HUES6 (cell line): Measurements from ENCODE around the gene LRRC59.
A peak's percentile ranks its signal among the peaks of the same experiment; 100 is the strongest.

Experiments used
- H3K27ac ChIP-seq: 2 replicates; pipeline ENCODE4 v1.7.0; 2013; ENCODE audit warnings: low read depth, mild to moderate bottlenecking, low read length, inconsistent platforms
- H3K27me3 ChIP-seq: 2 replicates; pipeline ENCODE4 v1.6.1; 2013; ENCODE audit warnings: low read length; ENCODE audit not compliant: control insufficient read depth, insufficient read depth
- H3K36me3 ChIP-seq: 2 replicates; pipeline ENCODE4 v1.6.1; 2013; ENCODE audit warnings: low read length; ENCODE audit not compliant: control insufficient read depth, insufficient read depth
- H3K4me1 ChIP-seq: 2 replicates; pipeline ENCODE4 v1.6.1; 2013; ENCODE audit warnings: low read length; ENCODE audit not compliant: control insufficient read depth, insufficient read depth
- H3K4me3 ChIP-seq: 2 replicates; pipeline ENCODE4 v1.5.1; 2013; ENCODE audit warnings: low read depth, low read length
- H3K9ac ChIP-seq: one replicate; pipeline ENCODE4 v1.6.1; 2013; ENCODE audit warnings: mild to moderate bottlenecking, low read length
- H3K9me3 ChIP-seq: 2 replicates; pipeline ENCODE4 v1.6.1; 2013; ENCODE audit warnings: low read depth, low read length; ENCODE audit not compliant: control insufficient read depth, insufficient read depth

The LRRC59 gene

GRCh38 chr17:50397111-50397918 lies at the start of gene LRRC59:
LRRC59 (minus strand) TSS chr17:50397523; CDS start chr17:50397317, 206 bp downstream.
- H3K4me1 ChIP-seq: peaks cover 5% of the 10 kb centered on the region; the same call in 1 of the 2 replicates
- H3K27ac ChIP-seq: peak within 1 kb of the TSS; percentile 49; the same call in 1 of the 2 replicates
- H3K27me3 ChIP-seq: no peaks in the 10 kb centered on the region
- peaks cover 32% of the 10 kb centered on the region for H3K36me3 ChIP-seq
- H3K9ac ChIP-seq: peak within 1 kb of the TSS; percentile 90
- H3K4me3 ChIP-seq: peak within 1 kb of the TSS; percentile 96
- H3K9me3 ChIP-seq: peaks cover 7% of the 10 kb centered on the region; the same call in 1 of the 2 replicates

GRCh38 chr17:50445730-50446325 lies 48.5 kb upstream of the LRRC59 start:
- Histone ChIP-seq H3K36me3 (no peaks in the 10 kb centered on the region), H3K27me3 (no peaks in the 10 kb centered on the region), H3K4me3 (no peak overlapping the region), H3K27ac (no peak overlapping the region), H3K9ac (no peak overlapping the region), H3K9me3 (no peaks in the 10 kb centered on the region), H3K4me1 (no peaks in the 10 kb centered on the region)

DNA sequence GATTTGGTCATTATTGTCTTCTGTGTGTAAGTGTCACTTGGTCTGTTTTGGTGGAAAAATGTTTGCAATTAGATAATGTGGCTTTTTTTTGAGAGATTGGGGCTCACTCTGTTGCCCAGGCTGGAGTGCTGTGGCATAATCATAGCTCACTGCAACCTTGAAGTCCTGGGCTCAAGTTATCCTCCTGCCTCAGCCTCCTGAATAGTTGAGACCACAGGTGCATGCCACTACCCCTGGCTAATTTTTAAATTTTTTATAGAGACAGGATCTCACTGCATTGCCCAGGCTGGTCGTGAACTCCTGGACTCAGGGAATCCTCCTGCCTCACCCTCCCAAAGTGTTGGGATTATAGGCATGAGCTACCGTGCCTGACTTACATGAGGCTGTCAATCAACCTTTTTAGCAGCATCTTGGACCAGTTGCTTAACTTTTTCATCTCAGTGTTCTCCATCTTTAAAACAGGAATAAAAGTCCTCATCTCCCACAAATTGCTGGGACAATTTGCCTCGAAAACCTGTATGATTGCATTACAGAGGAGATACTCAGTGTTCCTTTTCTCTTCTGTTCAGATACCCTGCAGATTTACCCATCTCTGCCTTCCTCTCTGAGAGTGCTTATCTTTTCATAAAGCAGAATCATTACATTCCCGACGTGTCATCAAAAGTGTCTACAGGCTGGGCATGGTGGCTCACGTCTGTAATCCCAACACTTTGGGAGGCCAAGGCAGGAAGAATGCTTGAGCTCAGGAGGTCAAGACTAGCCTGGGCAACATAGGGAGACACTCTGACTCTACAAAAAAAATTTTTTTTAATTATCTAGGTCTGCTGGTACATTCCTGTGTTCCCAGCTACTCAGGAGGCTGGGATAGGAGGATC lies 47.8 kb upstream of the LRRC59 start:
- Histone ChIP-seq H3K27ac (no peak overlapping the region), H3K9me3 (no peaks in the 10 kb centered on the region), H3K36me3 (no peaks in the 10 kb centered on the region), H3K9ac (no peak overlapping the region), H3K4me3 (no peak overlapping the region), H3K27me3 (no peaks in the 10 kb centered on the region), H3K4me1 (no peaks in the 10 kb centered on the region; the same call in 1 of the 2 replicates)

DNA sequence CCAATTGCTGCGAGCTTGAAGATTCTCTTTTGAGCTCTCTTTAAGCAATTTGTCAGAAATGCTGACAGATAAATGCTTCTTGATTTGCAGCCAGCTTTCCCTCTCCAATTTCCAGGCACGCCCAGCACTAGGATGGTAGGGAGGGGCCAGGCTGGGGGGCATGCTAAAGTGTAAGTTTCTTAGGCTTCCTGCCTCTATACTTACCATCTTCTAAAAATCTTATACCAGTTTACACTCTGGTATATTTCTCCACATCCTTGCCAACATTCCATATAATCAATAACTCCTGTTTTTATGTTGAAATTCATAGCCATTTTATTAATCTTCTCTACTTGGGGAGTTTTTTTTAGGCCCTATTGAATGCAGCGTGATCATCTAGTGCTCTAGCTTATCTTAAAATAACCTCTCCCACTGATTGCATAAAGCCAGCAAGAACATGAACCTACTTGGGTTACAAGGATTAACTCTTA lies 46.2 kb upstream of the LRRC59 start:
- Histone ChIP-seq H3K27me3 (no peaks in the 10 kb centered on the region), H3K4me3 (no peak overlapping the region), H3K9ac (no peak overlapping the region), H3K36me3 (no peaks in the 10 kb centered on the region), H3K4me1 (no peaks in the 10 kb centered on the region; the same call in 1 of the 2 replicates), H3K9me3 (no peaks in the 10 kb centered on the region), H3K27ac (no peak overlapping the region)

DNA sequence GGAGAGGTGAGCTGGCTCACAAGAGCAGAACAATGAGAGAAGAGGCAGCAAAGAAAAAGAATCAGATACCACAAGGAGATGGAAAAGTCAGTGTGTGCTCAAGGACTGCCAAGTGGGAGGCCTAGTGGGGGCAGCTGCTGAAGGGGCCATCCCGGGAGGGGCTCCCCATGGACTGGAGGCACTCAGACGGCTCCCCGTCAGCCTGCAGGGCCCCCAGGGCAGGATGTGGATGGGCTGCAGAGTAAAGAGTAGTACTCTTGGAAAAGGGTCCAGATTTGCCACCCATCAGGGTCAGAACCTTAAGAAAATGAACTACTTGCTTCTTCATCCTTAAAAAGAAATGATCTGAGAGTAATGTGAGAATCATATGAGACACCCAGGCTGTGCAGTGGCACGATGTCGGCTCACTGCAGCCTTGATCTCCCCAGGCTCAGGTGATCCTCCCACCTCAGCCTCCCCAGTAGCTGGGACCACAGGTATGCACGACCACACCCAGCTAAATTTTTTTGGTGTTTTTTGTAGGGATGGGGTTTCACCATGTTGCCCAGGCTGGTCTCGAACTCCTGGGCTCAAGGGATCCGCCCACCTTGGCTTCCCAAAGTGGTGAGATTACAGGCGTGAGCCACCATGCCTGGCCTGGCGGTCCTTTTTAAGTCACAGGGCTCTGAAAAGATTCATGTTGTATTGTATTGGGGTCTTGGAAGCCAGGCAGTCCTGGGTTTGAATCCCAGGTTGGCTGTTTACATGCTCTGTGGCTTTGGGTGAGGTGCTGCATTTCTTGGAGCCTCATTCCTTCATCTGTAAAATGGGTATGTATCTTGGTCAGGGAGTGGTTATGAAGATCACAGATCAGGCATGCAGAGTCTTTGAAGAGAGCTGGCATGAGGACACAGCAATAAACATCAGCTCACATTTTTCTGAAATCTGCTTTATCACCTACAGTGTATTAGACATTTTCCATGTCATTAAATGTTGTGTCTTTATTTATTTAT lies 43.8 kb upstream of the LRRC59 start:
- H3K27me3 ChIP-seq: no peaks in the 10 kb centered on the region
- H3K9ac ChIP-seq: no peak overlapping the region
- H3K27ac ChIP-seq: no peak overlapping the region
- H3K9me3 ChIP-seq: no peaks in the 10 kb centered on the region
- H3K4me1 ChIP-seq: no peaks in the 10 kb centered on the region; the same call in 1 of the 2 replicates
- no peaks in the 10 kb centered on the region for H3K36me3 ChIP-seq
- no peak overlapping the region for H3K4me3 ChIP-seq

GRCh38 chr17:50440172-50440837 lies 43.0 kb upstream of the LRRC59 start:
- Histone ChIP-seq H3K27me3 (no peaks in the 10 kb centered on the region), H3K27ac (no peak overlapping the region), H3K4me3 (no peak overlapping the region), H3K36me3 (no peaks in the 10 kb centered on the region), H3K9ac (no peak overlapping the region), H3K9me3 (no peaks in the 10 kb centered on the region), H3K4me1 (no peaks in the 10 kb centered on the region; the same call in 1 of the 2 replicates)

- H3K36me3 ChIP-seq: no peaks in the 10 kb centered on the region
- no peaks in the 10 kb centered on the region for H3K27me3 ChIP-seq
- H3K27ac ChIP-seq: no peak overlapping the region
Measured at GRCh38 chr17:50439008-50439407, 41.7 kb upstream of the LRRC59 start.

DNA sequence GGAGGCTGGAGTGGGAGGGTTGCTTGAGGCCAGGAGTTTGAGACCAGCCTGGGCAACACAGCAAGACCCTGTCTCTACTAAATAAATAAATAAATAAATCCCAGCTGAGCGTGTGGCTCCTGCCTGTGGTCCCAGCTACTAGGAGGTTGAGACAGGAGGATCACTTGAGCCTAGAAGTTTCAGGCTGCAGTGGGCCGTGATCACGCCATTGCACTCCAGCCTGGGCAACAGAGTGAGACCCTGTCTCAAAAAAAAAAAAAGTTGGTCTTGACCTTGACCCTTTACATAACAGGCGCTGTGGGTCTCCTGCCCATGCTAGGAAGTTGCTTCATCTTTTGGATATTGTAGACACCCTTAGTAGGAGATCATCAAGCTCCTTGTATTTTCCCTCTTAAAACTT lies 40.1 kb upstream of the LRRC59 start:
- no peaks in the 10 kb centered on the region for H3K36me3 ChIP-seq
- no peaks in the 10 kb centered on the region for H3K9me3 ChIP-seq
- no peaks in the 10 kb centered on the region; the same call in 1 of the 2 replicates for H3K4me1 ChIP-seq
- no peaks in the 10 kb centered on the region for H3K27me3 ChIP-seq
- no peak overlapping the region for H3K27ac ChIP-seq
- no peak overlapping the region for H3K4me3 ChIP-seq
- H3K9ac ChIP-seq: no peak overlapping the region

More at GRCh38 chr17:50439008-50439407, 41.7 kb upstream of the LRRC59 start:
- Histone ChIP-seq H3K9me3 (no peaks in the 10 kb centered on the region), H3K4me1 (no peaks in the 10 kb centered on the region; the same call in 1 of the 2 replicates), H3K4me3 (no peak overlapping the region), H3K9ac (no peak overlapping the region)

DNA sequence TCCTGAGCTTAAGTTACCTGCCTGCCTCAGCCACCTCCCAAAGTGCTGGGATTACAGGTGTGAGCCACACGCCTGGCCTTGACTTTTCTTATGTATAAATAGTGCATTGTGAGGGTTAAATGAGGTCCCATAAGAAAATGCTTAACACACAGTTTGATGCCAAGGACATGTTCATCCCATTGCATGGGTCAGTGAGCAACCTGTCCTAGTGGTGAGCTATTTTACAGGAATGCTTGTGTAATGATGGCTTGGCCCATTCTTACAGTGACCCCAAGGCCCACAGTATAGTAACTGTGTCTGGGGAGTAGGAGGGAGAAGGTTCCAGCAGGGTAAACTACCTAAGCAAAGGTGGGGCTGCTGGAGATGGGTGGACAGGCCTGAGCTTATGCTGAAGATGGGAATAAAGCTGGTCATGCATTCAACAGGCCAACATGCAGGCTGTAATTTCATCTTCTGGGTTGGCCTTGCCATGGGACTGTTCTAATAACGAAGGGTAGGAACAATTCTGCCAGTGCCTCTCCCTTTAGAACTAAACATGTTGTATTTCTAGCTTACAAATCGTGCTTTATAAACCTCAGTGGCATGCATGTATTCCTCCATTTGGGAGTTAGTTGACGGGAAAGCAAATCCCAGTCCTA lies 34.9 kb upstream of the LRRC59 start:
- Histone ChIP-seq H3K36me3 (peaks cover 3% of the 10 kb centered on the region; the same call in 1 of the 2 replicates), H3K4me3 (no peak overlapping the region), H3K9me3 (no peaks in the 10 kb centered on the region), H3K4me1 (peaks cover 6% of the 10 kb centered on the region), H3K27ac (no peak overlapping the region), H3K27me3 (no peaks in the 10 kb centered on the region), H3K9ac (no peak overlapping the region)
